ENCODE results near the gene BLCAP.

The BLCAP gene

DNA sequence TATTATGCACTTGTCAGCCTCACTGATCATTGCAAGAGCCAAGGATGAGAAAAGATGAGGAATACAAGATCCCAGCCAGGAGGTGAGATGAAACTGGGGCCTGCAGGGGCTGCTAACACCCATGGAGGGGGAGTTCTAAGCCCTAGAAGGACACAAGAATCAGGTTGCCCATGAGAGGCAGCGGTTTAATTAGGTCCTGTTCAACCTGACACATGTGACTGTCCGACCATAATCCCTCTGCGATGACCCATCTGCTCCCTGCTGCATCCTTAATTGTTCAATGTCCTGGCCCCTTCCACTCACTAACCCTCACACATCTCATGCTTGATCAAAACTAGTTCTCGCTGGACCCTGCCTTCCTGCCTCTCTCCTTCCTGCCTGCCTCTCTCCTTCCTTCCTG is 58.8 kb downstream of the BLCAP start:
- DNase-seq = no peak
- H3K4me1 ChIP-seq = no peaks in the 10 kb centered on the region
- TF ChIP-seq, protein P1, sequence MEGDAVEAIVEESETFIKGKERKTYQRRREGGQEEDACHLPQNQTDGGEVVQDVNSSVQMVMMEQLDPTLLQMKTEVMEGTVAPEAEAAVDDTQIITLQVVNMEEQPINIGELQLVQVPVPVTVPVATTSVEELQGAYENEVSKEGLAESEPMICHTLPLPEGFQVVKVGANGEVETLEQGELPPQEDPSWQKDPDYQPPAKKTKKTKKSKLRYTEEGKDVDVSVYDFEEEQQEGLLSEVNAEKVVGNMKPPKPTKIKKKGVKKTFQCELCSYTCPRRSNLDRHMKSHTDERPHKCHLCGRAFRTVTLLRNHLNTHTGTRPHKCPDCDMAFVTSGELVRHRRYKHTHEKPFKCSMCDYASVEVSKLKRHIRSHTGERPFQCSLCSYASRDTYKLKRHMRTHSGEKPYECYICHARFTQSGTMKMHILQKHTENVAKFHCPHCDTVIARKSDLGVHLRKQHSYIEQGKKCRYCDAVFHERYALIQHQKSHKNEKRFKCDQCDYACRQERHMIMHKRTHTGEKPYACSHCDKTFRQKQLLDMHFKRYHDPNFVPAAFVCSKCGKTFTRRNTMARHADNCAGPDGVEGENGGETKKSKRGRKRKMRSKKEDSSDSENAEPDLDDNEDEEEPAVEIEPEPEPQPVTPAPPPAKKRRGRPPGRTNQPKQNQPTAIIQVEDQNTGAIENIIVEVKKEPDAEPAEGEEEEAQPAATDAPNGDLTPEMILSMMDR (IDR thresholded peaks at IDR 0.05; ENCODE audit: low read depth, low read length) = no peak
- no peaks in the 10 kb centered on the region for H3K27me3 ChIP-seq
- H3K9me3 ChIP-seq = no peaks in the 10 kb centered on the region
- no peak overlapping the region for H3K4me3 ChIP-seq (ENCODE audit: low read depth, low read length)
- H3K36me3 ChIP-seq = no peaks in the 10 kb centered on the region

All from BE2C (cell line).